ENCODE measurements around the gene ZNF362.
A peak's percentile ranks its signal among the peaks of the same experiment; 100 is the strongest.

The ZNF362 gene

DNA sequence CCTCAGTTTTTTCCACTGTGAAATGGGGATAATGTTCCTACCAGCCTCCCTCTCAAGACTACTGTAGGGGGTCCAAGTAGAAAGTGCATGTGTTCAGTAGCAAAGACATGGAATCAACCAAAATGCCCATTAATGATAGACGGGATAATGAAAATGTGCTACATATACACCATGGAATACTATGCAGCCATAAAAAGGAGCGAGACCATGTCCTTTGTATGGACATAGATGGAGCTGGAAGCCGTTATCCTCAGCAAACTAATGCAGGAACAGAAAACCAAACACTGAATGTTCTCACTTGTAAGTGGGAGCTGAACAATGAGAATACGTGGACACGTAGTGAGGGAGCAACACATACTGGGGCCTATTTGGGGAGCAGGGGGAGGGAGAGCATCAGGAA lies 6.1 kb upstream of the ZNF362 start:
- in situ Hi-C loops (cut with HindIII; ENCODE audit: low sequenced_read_pairs), result no loop called here

DNA sequence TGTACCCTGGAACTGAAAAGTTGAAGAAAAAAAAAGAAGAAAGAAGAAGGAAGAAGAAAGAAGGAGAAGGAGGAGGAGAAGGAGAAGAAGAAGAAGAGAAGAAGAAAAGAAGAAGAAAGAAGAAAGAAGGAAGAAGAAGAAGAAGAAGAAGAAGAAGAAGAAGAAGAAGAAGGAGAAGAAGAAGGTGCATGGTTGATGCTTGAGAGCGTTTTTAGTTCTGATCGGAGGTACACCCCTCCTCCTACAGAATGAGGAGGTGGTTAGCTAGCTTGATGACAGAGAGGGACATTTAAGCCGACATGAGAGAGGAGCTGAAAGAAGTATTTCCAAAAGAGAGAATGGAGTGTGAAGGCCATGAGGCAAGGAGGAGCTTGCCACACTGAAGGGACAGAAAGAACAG lies 5.6 kb upstream of the ZNF362 start:
- TF ChIP-seq, protein P1, sequence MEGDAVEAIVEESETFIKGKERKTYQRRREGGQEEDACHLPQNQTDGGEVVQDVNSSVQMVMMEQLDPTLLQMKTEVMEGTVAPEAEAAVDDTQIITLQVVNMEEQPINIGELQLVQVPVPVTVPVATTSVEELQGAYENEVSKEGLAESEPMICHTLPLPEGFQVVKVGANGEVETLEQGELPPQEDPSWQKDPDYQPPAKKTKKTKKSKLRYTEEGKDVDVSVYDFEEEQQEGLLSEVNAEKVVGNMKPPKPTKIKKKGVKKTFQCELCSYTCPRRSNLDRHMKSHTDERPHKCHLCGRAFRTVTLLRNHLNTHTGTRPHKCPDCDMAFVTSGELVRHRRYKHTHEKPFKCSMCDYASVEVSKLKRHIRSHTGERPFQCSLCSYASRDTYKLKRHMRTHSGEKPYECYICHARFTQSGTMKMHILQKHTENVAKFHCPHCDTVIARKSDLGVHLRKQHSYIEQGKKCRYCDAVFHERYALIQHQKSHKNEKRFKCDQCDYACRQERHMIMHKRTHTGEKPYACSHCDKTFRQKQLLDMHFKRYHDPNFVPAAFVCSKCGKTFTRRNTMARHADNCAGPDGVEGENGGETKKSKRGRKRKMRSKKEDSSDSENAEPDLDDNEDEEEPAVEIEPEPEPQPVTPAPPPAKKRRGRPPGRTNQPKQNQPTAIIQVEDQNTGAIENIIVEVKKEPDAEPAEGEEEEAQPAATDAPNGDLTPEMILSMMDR (IDR thresholded peaks at IDR 0.05; ENCODE audit: low read depth, low read length, missing control alignments), result no peak
- DNase-seq (ENCODE audit: low read depth), result no peak
- in situ Hi-C loops (cut with HindIII; ENCODE audit: low sequenced_read_pairs), result no loop called here
- no peak overlapping the region for H3K4me3 ChIP-seq (ENCODE audit: low read depth, low read length)

More for the DNA sequence above, 6.1 kb upstream of the ZNF362 start:
- TF ChIP-seq, protein P1 (IDR thresholded peaks at IDR 0.05; ENCODE audit: low read depth, low read length, missing control alignments), result no peak
- H3K4me3 ChIP-seq (ENCODE audit: low read depth, low read length), result no peak overlapping the region
- no peak for DNase-seq (ENCODE audit: low read depth)

DNA sequence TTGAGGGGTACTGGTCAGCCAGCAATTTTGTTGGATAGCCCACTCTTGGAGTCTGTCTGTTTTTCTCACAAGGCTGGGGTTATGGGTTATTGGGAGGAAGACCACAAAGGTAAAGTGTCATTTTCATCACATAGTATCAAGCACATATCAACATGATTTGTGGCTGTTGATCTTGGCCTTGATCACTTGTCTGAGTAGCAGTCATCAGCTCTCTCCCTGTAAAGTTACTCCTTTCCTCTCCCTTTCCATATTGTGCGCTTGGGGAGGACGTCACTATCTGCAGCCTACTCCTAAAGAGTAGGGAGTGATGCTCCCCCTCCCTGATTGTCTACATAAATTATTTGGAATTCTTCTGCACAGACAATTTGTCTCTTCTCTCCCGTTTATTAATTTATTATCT lies 1.8 kb upstream of the ZNF362 start:
- TF ChIP-seq, protein P1 (IDR thresholded peaks at IDR 0.05; ENCODE audit: low read depth, low read length, missing control alignments), result no peak
- no peak overlapping the region for H3K4me3 ChIP-seq (ENCODE audit: low read depth, low read length)
- in situ Hi-C loops (cut with HindIII; ENCODE audit: low sequenced_read_pairs), result no loop called here

DNA sequence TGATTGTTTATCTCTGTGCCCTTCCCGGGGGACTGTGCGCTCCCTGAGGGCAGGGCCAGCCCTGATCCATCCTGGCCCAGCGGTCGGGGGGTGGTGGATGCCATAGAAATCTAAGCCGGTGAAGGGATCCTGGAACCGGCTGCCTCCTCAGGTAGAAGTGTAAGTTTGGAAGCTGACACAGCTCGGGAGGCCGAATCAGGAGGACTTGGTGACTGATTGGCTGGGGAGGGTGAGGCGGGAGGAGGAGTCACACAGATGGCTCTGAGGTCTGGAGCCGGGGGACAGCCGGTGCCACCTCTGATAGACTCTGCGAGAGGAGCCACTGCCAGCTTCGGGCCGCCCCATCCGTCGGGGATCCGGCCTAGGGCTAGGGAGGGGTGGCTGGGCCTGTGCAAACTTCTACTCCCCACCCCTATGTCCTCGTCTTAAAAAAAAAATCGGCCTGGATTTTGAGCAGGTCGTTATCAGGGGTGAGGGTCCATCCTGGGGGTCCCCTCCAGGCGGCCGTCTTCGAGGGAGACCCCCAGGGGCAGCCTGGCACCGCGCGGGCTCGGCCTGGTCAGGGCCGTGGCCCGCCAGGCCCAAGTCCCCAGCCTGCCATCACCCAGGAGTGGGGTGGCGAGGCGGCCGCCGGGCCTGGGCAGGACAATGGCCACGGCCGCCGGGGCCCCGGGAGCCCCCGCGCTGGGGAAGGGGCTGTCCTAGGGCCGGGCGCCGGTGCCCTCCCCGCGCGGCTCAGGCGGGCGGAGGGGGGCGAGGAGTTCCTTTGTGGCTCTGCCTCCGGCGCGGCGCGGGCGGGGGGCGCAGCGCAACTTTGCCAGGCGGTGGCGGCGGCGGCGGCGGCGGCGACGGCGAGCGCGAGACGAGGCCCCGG lies 708 bp upstream of the ZNF362 start:
- TF ChIP-seq, protein P1 (IDR thresholded peaks at IDR 0.05; ENCODE audit: low read depth, low read length, missing control alignments), result no peak
- peak overlapping the region; percentile 49 for H3K4me3 ChIP-seq (ENCODE audit: low read depth, low read length)
- no peak for DNase-seq (ENCODE audit: low read depth)
- in situ Hi-C loops (cut with HindIII; ENCODE audit: low sequenced_read_pairs), result no loop called here

More for the DNA sequence above, 1.8 kb upstream of the ZNF362 start:
- DNase-seq (ENCODE audit: low read depth), result no peak

DNA sequence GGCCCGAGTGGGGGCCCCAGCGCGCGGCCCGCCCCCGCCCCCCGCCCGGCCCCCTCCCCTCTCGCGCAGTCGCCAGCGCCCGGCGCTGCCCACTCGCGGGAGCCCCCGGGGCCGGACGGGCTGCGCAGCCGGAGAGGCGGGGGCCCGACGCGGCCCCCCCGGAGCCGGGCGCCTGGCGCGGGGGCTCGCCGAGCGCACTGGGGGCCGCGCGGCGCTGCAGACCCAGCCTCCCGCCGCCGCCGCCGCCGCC lies 146 bp upstream of the ZNF362 start:
- TF ChIP-seq, protein P1 (IDR thresholded peaks at IDR 0.05; ENCODE audit: low read depth, low read length, missing control alignments), result no peak
- DNase-seq (ENCODE audit: low read depth), result no peak
- peak overlapping the region; percentile 49 for H3K4me3 ChIP-seq (ENCODE audit: low read depth, low read length)
- in situ Hi-C loops (cut with HindIII; ENCODE audit: low sequenced_read_pairs), result no loop called here

DNA sequence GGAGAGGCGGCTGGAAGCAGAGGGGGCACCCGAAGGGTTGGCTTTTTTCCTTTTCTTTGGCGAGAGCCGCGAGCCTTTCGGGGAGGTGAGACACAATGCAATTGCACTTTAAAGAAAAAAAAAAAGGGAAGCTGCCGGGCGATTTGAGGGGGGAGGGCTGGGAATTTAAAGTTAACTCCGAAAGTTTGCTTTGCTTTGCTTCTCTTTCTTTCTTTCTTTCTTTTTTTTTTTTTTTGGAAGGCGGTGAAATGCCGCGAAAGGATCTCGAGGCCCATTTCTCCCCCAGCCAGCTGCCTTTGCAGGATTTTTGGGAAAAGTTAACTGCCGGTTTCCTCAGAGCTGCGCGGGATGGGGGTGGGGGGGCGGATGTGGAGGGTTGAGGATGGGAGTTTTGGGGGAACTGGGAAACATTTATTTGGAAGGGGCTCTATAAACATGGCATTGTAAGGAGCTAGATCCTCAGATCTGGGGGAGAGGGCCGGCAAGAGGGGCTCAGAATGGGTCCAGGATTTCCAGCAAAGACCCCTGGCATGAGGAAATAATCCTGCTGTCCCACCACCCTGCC lies 997 bp downstream of the ZNF362 start:
- no peak for DNase-seq (ENCODE audit: low read depth)
- in situ Hi-C loops (cut with HindIII; ENCODE audit: low sequenced_read_pairs), result no loop called here
- H3K4me3 ChIP-seq (ENCODE audit: low read depth, low read length), result peak overlapping the region; percentile 49
- TF ChIP-seq, protein P1 (IDR thresholded peaks at IDR 0.05; ENCODE audit: low read depth, low read length, missing control alignments), result no peak
